Measurements from ENCODE around the gene SPRYD7. TPM values are rescaled to one million over a fixed set of nuclear protein-coding genes. Genes with fewer than 3 reads are reported as not detected.

The SPRYD7 gene
- total RNA-seq, 1 donor from 2014 or later = 3.9 TPM

Other genes starting within 250 kb of the SPRYD7 start
- 99.5 and 117 TPM in 2 replicates for gene EBPL, start 244.9 kb downstream of the SPRYD7 start, total RNA-seq
- 39.7 and 72.2 TPM in 2 replicates for gene KPNA3, start 143.7 kb downstream of the SPRYD7 start, total RNA-seq
- gene TRIM13, start 60.7 kb upstream of the SPRYD7 start, total RNA-seq = 26.8 and 53.6 TPM in 2 replicates
- gene KCNRG, start 79.1 kb upstream of the SPRYD7 start, total RNA-seq = 4.0 and 12.4 TPM in 2 replicates

Data from dermis blood vessel endothelial cell (primary cell).